8988T (cell line): ENCODE data around the gene CCDC33.

ENCODE experiments used
- DNase-seq: peaks from one replicate; pipeline ENCODE4 v3.0.0; 2011

CCDC33 gene

GRCh38 chr15:74261041-74261440, 24.9 kb downstream of the CCDC33 start:
- DNase-seq, result no peak

GRCh38 chr15:74261685-74262084, 25.6 kb downstream of the CCDC33 start:
- DNase-seq, result no peak

- DNase-seq, result no peak
These were observed 26.0 kb downstream of the CCDC33 start for GRCh38 chr15:74262151-74262550.

GRCh38 chr15:74262625-74263024, 26.5 kb downstream of the CCDC33 start:
- no peak for DNase-seq

GRCh38 chr15:74263466-74263865, 27.3 kb downstream of the CCDC33 start:
- DNase-seq, result no peak

GRCh38 chr15:74264081-74264501, 28.0 kb downstream of the CCDC33 start:
- no peak for DNase-seq

- no peak for DNase-seq
These were observed 29.0 kb downstream of the CCDC33 start for GRCh38 chr15:74265046-74265639.

GRCh38 chr15:74268020-74268419, 31.9 kb downstream of the CCDC33 start:
- no peak for DNase-seq

- no peak for DNase-seq
These were observed 33.4 kb downstream of the CCDC33 start for GRCh38 chr15:74269362-74270035.

- DNase-seq, result no peak
These were observed 34.0 kb downstream of the CCDC33 start for GRCh38 chr15:74270155-74270554.

GRCh38 chr15:74270854-74271520, 34.9 kb downstream of the CCDC33 start:
- DNase-seq, result no peak

GRCh38 chr15:74272812-74273211, 36.7 kb downstream of the CCDC33 start:
- no peak for DNase-seq

GRCh38 chr15:74274470-74275038, 38.4 kb downstream of the CCDC33 start:
- no peak for DNase-seq

GRCh38 chr15:74275957-74276356, 39.8 kb downstream of the CCDC33 start:
- DNase-seq, result no peak

- no peak for DNase-seq
These were observed 40.4 kb downstream of the CCDC33 start for GRCh38 chr15:74276560-74276959.

GRCh38 chr15:74277242-74277810, 41.2 kb downstream of the CCDC33 start:
- DNase-seq, result no peak

- DNase-seq, result no peak
These were observed 42.1 kb downstream of the CCDC33 start for GRCh38 chr15:74278207-74278606.

GRCh38 chr15:74281147-74282133, 45.3 kb downstream of the CCDC33 start:
- no peak for DNase-seq

GRCh38 chr15:74283368-74283767, 47.2 kb downstream of the CCDC33 start:
- DNase-seq, result no peak

GRCh38 chr15:74289671-74290070, 53.5 kb downstream of the CCDC33 start:
- no peak for DNase-seq

GRCh38 chr15:74290645-74291044, 54.5 kb downstream of the CCDC33 start:
- no peak for DNase-seq
